Hematopoietic multipotent progenitor cell treated with erythropoietin and hydrocortisone succinate and interleukin-3 and kit ligand, for 17 days (in vitro differentiated cells): ENCODE measurements around the gene TMEM223.
A peak's percentile ranks its signal among the peaks of the same experiment; 100 is the strongest.
"Not testable (repeated sequence)": the region's sequence is repeated elsewhere in the genome, so short reads cannot be mapped to it uniquely, and the experiment has no call there.

Source experiments
- DNase-seq: peaks from one replicate; pipeline ENCODE4 v3.0.0-alpha.2; 2015; ENCODE audit warnings: low spot score

The TMEM223 gene

GRCh38 chr11:62752994-62753735, 38.6 kb downstream of the TMEM223 start:
- peak; percentile 4 for DNase-seq

- DNase-seq = peak; percentile 4
These were observed 39.5 kb downstream of the TMEM223 start for GRCh38 chr11:62752177-62752785.

- not testable (repeated sequence) for DNase-seq
These were observed 41.9 kb downstream of the TMEM223 start for GRCh38 chr11:62749931-62750330.

- DNase-seq = no peak
These were observed 44.2 kb downstream of the TMEM223 start for GRCh38 chr11:62747475-62748160.
